B cell (primary cell): Measurements from ENCODE around the gene HECTD3. TPM values are rescaled to one million over a fixed set of nuclear protein-coding genes. Genes with fewer than 3 reads are reported as not detected.

Experiments
- ATAC-seq: fragments of 200-7000 bp; cut with Tn5 transposase; one replicate; pipeline ENCODE4 v1.10.0; 2021; ENCODE audit warnings: low read depth, mild to moderate bottlenecking, moderate number of reproducible peaks, moderate library complexity
- CTCF ChIA-PET: fragments of 350-600 bp; sonication (Branson Sonifier 250); formaldehyde crosslinking; loops from one replicate; lab custom pipeline; 2021; ENCODE audit warnings: antibody characterized with exemption, inconsistent platforms; lab: Charles Lee
- POLR2A ChIA-PET: fragments of 350-600 bp; sonication (Branson Sonifier 250); formaldehyde crosslinking; loops from one replicate; lab custom pipeline; 2021; ENCODE audit warnings: antibody characterized with exemption; lab: Charles Lee
- DNase-seq: peaks from one replicate; pipeline ENCODE4 v3.0.0; 2013
- H2AFZ ChIP-seq: 2 replicates; pipeline ENCODE4 v1.6.1; 2012; ENCODE audit warnings: mild to moderate bottlenecking, low read depth, low read length; ENCODE audit not compliant: insufficient read depth, poor library complexity, severe bottlenecking
- H3K27ac ChIP-seq, 2 donors: 1 replicate in 1 of 2; 2 replicates in 1 of 2; pipeline ENCODE4 v1.5.1; 2012 to 2013; ENCODE audit warnings: low read length in 2 of 2, mild to moderate bottlenecking in 2 of 2, moderate library complexity in 1 of 2
- H3K27me3 ChIP-seq, 4 experiments: fragments of 200-600 bp in 1 of 4; sonication (generic) in 1 of 4; replicated peaks in 1 of 4; 1 replicate in 2 of 4; 2 replicates in 2 of 4; pipeline versions ENCODE4 v1.6.1 to v1.7.0; 2013 to 2016; ENCODE audit warnings: low read length in 3 of 4, mild to moderate bottlenecking in 2 of 4, mixed read lengths in 1 of 4, moderate library complexity in 1 of 4; ENCODE audit not compliant: insufficient read depth in 4 of 4, control insufficient read depth in 3 of 4; ENCODE audit errors: control extremely low read depth in 1 of 4
- H3K36me3 ChIP-seq, 2 experiments: replicated peaks in 1 of 2; 1 replicate in 1 of 2; 2 replicates in 1 of 2; pipeline versions ENCODE4 v1.6.1 to v1.7.1; 2013; ENCODE audit warnings: low read length in 1 of 2; ENCODE audit not compliant: insufficient read depth in 2 of 2, control insufficient read depth in 1 of 2; ENCODE audit errors: control extremely low read depth in 1 of 2, extremely low read depth in 1 of 2
- H3K4me1 ChIP-seq, 2 donors: fragments of 200-600 bp in 1 of 2; sonication (generic) in 1 of 2; 1 replicate in 1 of 2; 2 replicates in 1 of 2; pipeline versions ENCODE4 v1.5.1 to v1.6.1; 2013 to 2017; ENCODE audit warnings: low read length in 2 of 2; ENCODE audit not compliant: control insufficient read depth in 2 of 2, insufficient read depth in 2 of 2
- H3K4me2 ChIP-seq: replicated peaks from 2 replicates; pipeline ENCODE3; 2012; ENCODE audit warnings: mild to moderate bottlenecking, low read depth, low read length; ENCODE audit not compliant: poor library complexity, severe bottlenecking
- H3K4me3 ChIP-seq, 5 experiments: fragments of 200-600 bp in 1 of 5; sonication (generic) in 1 of 5; 1 replicate in 3 of 5; 2 replicates in 2 of 5; pipeline versions ENCODE4 v1.5.1 to v1.7.0; 2011 to 2016; ENCODE audit warnings: low read length in 4 of 5, mild to moderate bottlenecking in 4 of 5, low read depth in 2 of 5, control low read depth in 1 of 5, moderate library complexity in 1 of 5; ENCODE audit not compliant: insufficient read depth in 1 of 5; ENCODE audit errors: control extremely low read depth in 1 of 5, extremely low read depth in 1 of 5
- H3K79me2 ChIP-seq: fragments of 200-600 bp; sonication (generic); one replicate; pipeline ENCODE4 v1.6.0; 2016; ENCODE audit warnings: low read length; ENCODE audit not compliant: control insufficient read depth, insufficient read depth
- H3K9ac ChIP-seq: fragments of 200-600 bp; sonication (generic); 2 replicates; pipeline ENCODE4 v1.6.1; 2017; ENCODE audit warnings: mild to moderate bottlenecking, low read length, moderate library complexity
- H3K9me3 ChIP-seq, 3 donors: one replicate each; pipeline versions ENCODE4 v1.6.1 to v1.7.1; 2013; ENCODE audit warnings: low read length in 2 of 3; ENCODE audit not compliant: control insufficient read depth in 2 of 3, insufficient read depth in 1 of 3; ENCODE audit errors: control extremely low read depth in 1 of 3
- H4K20me1 ChIP-seq: 2 replicates; pipeline ENCODE4 v1.6.0; 2012; ENCODE audit warnings: mild to moderate bottlenecking, low read length; ENCODE audit not compliant: insufficient read depth, control insufficient read depth, poor library complexity, severe bottlenecking
- H3K27ac Mint-ChIP-seq: one replicate; pipeline ENCODE4 v1.8.0; 2021; ENCODE audit warnings: mixed read lengths
- H3K27me3 Mint-ChIP-seq: one replicate; pipeline ENCODE4 v1.8.0; 2021; ENCODE audit warnings: mixed read lengths
- H3K4me1 Mint-ChIP-seq: one replicate; pipeline ENCODE4 v1.8.0; 2021; ENCODE audit warnings: mixed read lengths
- H3K4me3 Mint-ChIP-seq: one replicate; pipeline ENCODE4 v1.8.0; 2021; ENCODE audit warnings: mixed read lengths
- H3K9me3 Mint-ChIP-seq: one replicate; pipeline ENCODE4 v1.8.0; 2022; ENCODE audit warnings: mixed read lengths; ENCODE audit not compliant: insufficient read depth
- EZH2 ChIP-seq: IDR thresholded peaks from 2 replicates; pipeline ENCODE4 v1.6.1; 2012; ENCODE audit warnings: borderline replicate concordance, low read depth, mild to moderate bottlenecking, moderate library complexity, low read length; ENCODE audit not compliant: insufficient read depth, poor library complexity, severe bottlenecking
- WGBS: methylation state at CpG from one replicate; pipeline ENCODE4 v1.1.5; 2013; ENCODE audit warnings: missing lambda C conversion rate; ENCODE audit not compliant: insufficient coverage; 5-methylcytosine and 5-hydroxymethylcytosine counted together
- intact Hi-C: fragments of 100-400 bp; cut with micrococcal nuclease; formaldehyde crosslinking; loops from one replicate; pipeline ENCODE4 v1.10.0; 2022
- polyA plus RNA-seq: library from polyadenylated mRNA; depleted of rRNA; stranded (reverse); fragments of >200 nt; gene quantifications from 2 replicates; pipeline ENCODE4 v1.2.3, GENCODE V29; 2012
- total RNA-seq, 2 donors: library from RNA; stranded (reverse); fragments of 120-200 nt in 1 of 2; gene quantifications; 1 replicate in 1 of 2; 2 replicates in 1 of 2; pipeline versions ENCODE4 v1.2.3 to v1.2.4, GENCODE V29; 2013 to 2022
- TF ChIP-seq, protein P1 (sequence below): fragments of 200-600 bp; IDR thresholded peaks from one replicate; pipeline ENCODE4 v1.8.0; 2022; ENCODE audit warnings: antibody characterized with exemption, mild to moderate bottlenecking

HECTD3 gene
- total and polyA plus RNA-seq, 2 donors (not counting 1 experiment from before 2014, with no cell fraction given): 44.5 to 66.8 TPM

DNA sequence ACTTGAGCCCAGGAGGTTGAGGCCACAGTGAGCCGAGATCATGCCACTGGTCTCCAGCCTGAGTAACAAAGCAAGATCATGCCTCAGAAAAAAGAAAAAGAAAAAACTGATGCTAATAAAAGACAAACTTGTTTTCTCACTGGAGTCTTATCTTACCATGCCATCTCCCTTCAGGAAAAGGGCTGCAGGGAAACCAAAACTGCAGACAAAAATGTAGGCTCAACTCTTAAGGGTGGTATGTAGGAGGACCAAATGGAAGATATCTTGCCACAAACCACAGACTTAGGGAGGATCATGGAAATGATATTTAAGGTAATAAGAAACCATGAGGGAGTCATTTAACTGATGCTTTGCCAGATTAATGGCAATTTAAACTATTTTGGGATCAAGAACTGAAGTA is 33.8 kb upstream of the HECTD3 start:
- TF ChIP-seq, protein P1, sequence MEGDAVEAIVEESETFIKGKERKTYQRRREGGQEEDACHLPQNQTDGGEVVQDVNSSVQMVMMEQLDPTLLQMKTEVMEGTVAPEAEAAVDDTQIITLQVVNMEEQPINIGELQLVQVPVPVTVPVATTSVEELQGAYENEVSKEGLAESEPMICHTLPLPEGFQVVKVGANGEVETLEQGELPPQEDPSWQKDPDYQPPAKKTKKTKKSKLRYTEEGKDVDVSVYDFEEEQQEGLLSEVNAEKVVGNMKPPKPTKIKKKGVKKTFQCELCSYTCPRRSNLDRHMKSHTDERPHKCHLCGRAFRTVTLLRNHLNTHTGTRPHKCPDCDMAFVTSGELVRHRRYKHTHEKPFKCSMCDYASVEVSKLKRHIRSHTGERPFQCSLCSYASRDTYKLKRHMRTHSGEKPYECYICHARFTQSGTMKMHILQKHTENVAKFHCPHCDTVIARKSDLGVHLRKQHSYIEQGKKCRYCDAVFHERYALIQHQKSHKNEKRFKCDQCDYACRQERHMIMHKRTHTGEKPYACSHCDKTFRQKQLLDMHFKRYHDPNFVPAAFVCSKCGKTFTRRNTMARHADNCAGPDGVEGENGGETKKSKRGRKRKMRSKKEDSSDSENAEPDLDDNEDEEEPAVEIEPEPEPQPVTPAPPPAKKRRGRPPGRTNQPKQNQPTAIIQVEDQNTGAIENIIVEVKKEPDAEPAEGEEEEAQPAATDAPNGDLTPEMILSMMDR: no peak
- TF ChIP-seq EZH2: no peak
- CTCF ChIA-PET: no interaction called here
- no peak overlapping the region for H2AFZ ChIP-seq
- no peak overlapping the region for H3K9ac ChIP-seq
- H3K4me1 Mint-ChIP-seq: no peaks in the 10 kb centered on the region
- no peaks in the 10 kb centered on the region for H3K4me1 ChIP-seq
- H4K20me1 ChIP-seq: no peaks in the 10 kb centered on the region
- H3K9me3 ChIP-seq: no peaks in the 10 kb centered on the region
- H3K4me3 Mint-ChIP-seq: no peak overlapping the region
- POLR2A ChIA-PET: no interaction called here
- H3K27me3 Mint-ChIP-seq: no peaks in the 10 kb centered on the region
- no peak overlapping the region for H3K27ac Mint-ChIP-seq
- no peaks in the 10 kb centered on the region for H3K79me2 ChIP-seq
- no peak overlapping the region for H3K27ac ChIP-seq
- H3K4me3 ChIP-seq: no peak overlapping the region
- intact Hi-C loops: no loop called here
- H3K27me3 ChIP-seq: no peaks in the 10 kb centered on the region
- WGBS: 100% methylated on average over 1 of the region's 1 CpG
- ATAC-seq (no peak), DNase-seq (no peak)
- H3K36me3 ChIP-seq: no peaks in the 10 kb centered on the region
- no peak overlapping the region for H3K4me2 ChIP-seq
- H3K9me3 Mint-ChIP-seq: no peaks in the 10 kb centered on the region

DNA sequence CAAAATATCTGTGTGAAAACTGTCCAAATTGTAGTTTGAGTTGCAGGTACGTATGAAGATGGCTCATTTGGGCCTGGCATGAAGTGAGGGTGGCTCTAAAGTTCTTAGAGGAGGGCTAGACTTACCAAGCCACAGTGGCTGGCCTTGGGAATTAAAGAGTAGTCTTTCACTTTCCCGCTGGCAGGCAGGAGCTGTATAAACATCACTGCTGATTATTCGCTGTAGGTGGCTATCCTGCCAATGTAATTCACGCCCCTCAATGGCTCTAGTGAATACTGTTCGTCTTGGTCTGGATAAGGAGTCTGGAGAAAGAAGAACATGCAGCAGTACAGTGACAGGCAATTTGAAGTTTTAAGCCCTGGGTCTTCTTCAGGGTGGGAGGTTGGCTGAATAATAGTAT is 32.0 kb upstream of the HECTD3 start:
- WGBS: 98% methylated on average over 5 of the region's 5 CpGs
- Mint-ChIP-seq H3K27ac (no peak overlapping the region), H3K9me3 (no peaks in the 10 kb centered on the region), H3K4me1 (no peaks in the 10 kb centered on the region), H3K27me3 (no peaks in the 10 kb centered on the region), H3K4me3 (no peak overlapping the region)
- no peak overlapping the region for H3K9ac ChIP-seq
- H3K4me1 ChIP-seq: no peaks in the 10 kb centered on the region
- H3K27ac ChIP-seq: no peak overlapping the region
- TF ChIP-seq, protein P1: no peak
- no peak for TF ChIP-seq EZH2
- ChIA-PET POLR2A (no interaction called here), CTCF (no interaction called here)
- H3K4me2 ChIP-seq: no peak overlapping the region
- no peaks in the 10 kb centered on the region for H3K36me3 ChIP-seq
- H3K9me3 ChIP-seq: no peaks in the 10 kb centered on the region
- no peak for ATAC-seq
- no peak overlapping the region for H3K4me3 ChIP-seq
- no peak for DNase-seq
- H3K27me3 ChIP-seq: no peaks in the 10 kb centered on the region
- intact Hi-C loops: no loop called here
- H4K20me1 ChIP-seq: no peaks in the 10 kb centered on the region
- no peak overlapping the region for H2AFZ ChIP-seq
- no peaks in the 10 kb centered on the region for H3K79me2 ChIP-seq
